HEK293 (cell line): Measurements from ENCODE around the gene HTR2B.

ENCODE experiments used
- CTCF ChIA-PET: fragments of 350-600 bp; formaldehyde crosslinking; extraction: SDS; loops from one replicate; lab custom pipeline; 2021; ENCODE audit warnings: antibody characterized with exemption; lab: Yijun Ruan, JAX
- POLR2A ChIA-PET: fragments of 300-600 bp; formaldehyde crosslinking; extraction: SDS; loops from one replicate; lab custom pipeline; 2020; ENCODE audit warnings: antibody characterized with exemption, inconsistent platforms; lab: Yijun Ruan, JAX
- H3K27ac ChIP-seq: fragments of 200-500 bp; sonication (Bioruptor generic); 2 replicates; pipeline ENCODE4 v1.5.1; 2014; ENCODE audit warnings: low read depth, low read length, control low read depth, inconsistent platforms; ENCODE audit errors: extremely low read depth
- H3K36me3 ChIP-seq, 2 experiments: fragments of 200-500 bp in 1 of 2; sonication (Bioruptor generic) in 1 of 2; 1 replicate in 1 of 2; 2 replicates in 1 of 2; pipeline ENCODE4 v1.5.1; 2014 to 2017; ENCODE audit warnings: inconsistent platforms in 2 of 2, low read length in 2 of 2; ENCODE audit not compliant: control insufficient read depth in 2 of 2, insufficient read depth in 1 of 2
- H3K4me1 ChIP-seq: fragments of 200-500 bp; sonication (Bioruptor generic); 2 replicates; pipeline ENCODE4 v1.5.1; 2014; ENCODE audit warnings: mild to moderate bottlenecking, low read length, inconsistent platforms; ENCODE audit not compliant: control insufficient read depth, insufficient read depth
- H3K4me3 ChIP-seq: 2 replicates; pipeline ENCODE4 v1.5.1; 2011; ENCODE audit warnings: low read depth, mild to moderate bottlenecking, control low read depth, low read length, moderate library complexity
- H3K9me3 ChIP-seq: fragments of 200-500 bp; sonication (Bioruptor generic); 2 replicates; pipeline ENCODE4 v1.5.1; 2014; ENCODE audit warnings: low read depth, low read length, inconsistent platforms; ENCODE audit not compliant: control insufficient read depth, insufficient read depth
- FEZF1 ChIP-seq: fragments of 450-650 bp; formaldehyde crosslinking; IDR thresholded peaks from 2 replicates; pipeline ENCODE4 v1.5.1; 2016; ENCODE audit warnings: missing biosample characterization, missing genetic modification characterization
- KLF1 ChIP-seq: fragments of 450-650 bp; formaldehyde crosslinking; IDR thresholded peaks from 2 replicates; pipeline ENCODE4 v1.5.1; 2016; ENCODE audit warnings: missing biosample characterization, missing genetic modification characterization
- KLF7 ChIP-seq: fragments of 450-650 bp; formaldehyde crosslinking; IDR thresholded peaks from 2 replicates; pipeline ENCODE4 v1.5.1; 2016; ENCODE audit warnings: missing biosample characterization, missing genetic modification characterization, borderline replicate concordance
- KLF9 ChIP-seq: fragments of 450-650 bp; formaldehyde crosslinking; IDR thresholded peaks from 2 replicates; pipeline ENCODE4 v1.5.1; 2016; ENCODE audit warnings: missing biosample characterization, missing genetic modification characterization, low read depth
- PATZ1 ChIP-seq: fragments of 450-650 bp; formaldehyde crosslinking; IDR thresholded peaks from 2 replicates; pipeline ENCODE4 v1.5.1; 2016; ENCODE audit warnings: missing biosample characterization, missing genetic modification characterization
- SALL2 ChIP-seq: fragments of 450-650 bp; formaldehyde crosslinking; IDR thresholded peaks from 2 replicates; pipeline ENCODE4 v1.5.0; 2017; ENCODE audit warnings: missing biosample characterization, mild to moderate bottlenecking, missing genetic modification characterization, borderline replicate concordance
- ZBTB11 ChIP-seq: fragments of 450-650 bp; formaldehyde crosslinking; conservative IDR thresholded peaks from 2 replicates; pipeline ENCODE4 v1.5.1; 2016; ENCODE audit warnings: low read depth, missing biosample characterization, missing genetic modification characterization
- ZBTB17 ChIP-seq: fragments of 450-650 bp; formaldehyde crosslinking; IDR thresholded peaks from 2 replicates; pipeline ENCODE4 v1.5.1; 2016; ENCODE audit warnings: missing biosample characterization, missing genetic modification characterization
- ZBTB20 ChIP-seq: fragments of 450-650 bp; formaldehyde crosslinking; IDR thresholded peaks from 2 replicates; pipeline ENCODE4 v1.5.1; 2016; ENCODE audit warnings: missing biosample characterization, missing genetic modification characterization
- ZBTB49 ChIP-seq: fragments of 450-650 bp; formaldehyde crosslinking; IDR thresholded peaks from 2 replicates; pipeline ENCODE4 v1.5.1; 2016; ENCODE audit warnings: missing biosample characterization, missing genetic modification characterization, low read depth
- ZBTB7A ChIP-seq: fragments of 450-650 bp; formaldehyde crosslinking; IDR thresholded peaks from 2 replicates; pipeline ENCODE4 v1.5.1; 2016; ENCODE audit warnings: low read depth, missing biosample characterization, missing genetic modification characterization
- ZNF112 ChIP-seq: fragments of 450-650 bp; formaldehyde crosslinking; IDR thresholded peaks from 2 replicates; pipeline ENCODE4 v1.5.0; 2017; ENCODE audit warnings: missing biosample characterization, missing genetic modification characterization
- ZNF175 ChIP-seq: fragments of 450-650 bp; formaldehyde crosslinking; IDR thresholded peaks from 2 replicates; pipeline ENCODE4 v1.5.1; 2016; ENCODE audit warnings: missing biosample characterization, missing genetic modification characterization
- ZNF2 ChIP-seq: fragments of 450-650 bp; formaldehyde crosslinking; IDR thresholded peaks from 2 replicates; pipeline ENCODE4 v1.5.1; 2016; ENCODE audit warnings: missing biosample characterization, missing genetic modification characterization
- ZNF248 ChIP-seq: fragments of 450-650 bp; formaldehyde crosslinking; IDR thresholded peaks from 2 replicates; pipeline ENCODE4 v1.5.1; 2017; ENCODE audit warnings: missing biosample characterization, missing genetic modification characterization
- ZNF311 ChIP-seq: fragments of 450-650 bp; formaldehyde crosslinking; IDR thresholded peaks from 2 replicates; pipeline ENCODE4 v1.5.1; 2017; ENCODE audit warnings: missing biosample characterization, missing genetic modification characterization, borderline replicate concordance
- ZNF362 ChIP-seq: fragments of 450-650 bp; formaldehyde crosslinking; IDR thresholded peaks from 2 replicates; pipeline ENCODE4 v1.5.1; 2016; ENCODE audit warnings: missing biosample characterization, missing genetic modification characterization
- ZNF423 ChIP-seq: fragments of 450-650 bp; formaldehyde crosslinking; IDR thresholded peaks from 2 replicates; pipeline ENCODE4 v1.5.1; 2016; ENCODE audit warnings: missing biosample characterization, missing genetic modification characterization
- ZNF510 ChIP-seq: fragments of 450-650 bp; formaldehyde crosslinking; IDR thresholded peaks from 2 replicates; pipeline ENCODE4 v1.5.1; 2018; ENCODE audit warnings: mild to moderate bottlenecking, missing genetic modification characterization, missing biosample characterization; ENCODE audit not compliant: insufficient replicate concordance
- ZNF654 ChIP-seq: fragments of 450-650 bp; formaldehyde crosslinking; IDR thresholded peaks from 2 replicates; pipeline ENCODE4 v1.5.1; 2016; ENCODE audit warnings: low read depth, missing biosample characterization, missing genetic modification characterization
- ZNF701 ChIP-seq: fragments of 450-650 bp; formaldehyde crosslinking; IDR thresholded peaks from 2 replicates; pipeline ENCODE4 v1.5.1; 2016; ENCODE audit warnings: missing biosample characterization, missing genetic modification characterization
- ZNF747 ChIP-seq: fragments of 450-650 bp; formaldehyde crosslinking; IDR thresholded peaks from 2 replicates; pipeline ENCODE4 v1.5.1; 2016; ENCODE audit warnings: missing biosample characterization, missing genetic modification characterization
- ZSCAN16 ChIP-seq: fragments of 450-650 bp; formaldehyde crosslinking; IDR thresholded peaks from 2 replicates; pipeline ENCODE4 v1.5.1; 2016; ENCODE audit warnings: missing biosample characterization, missing genetic modification characterization
- TF ChIP-seq, protein P1 (sequence below): sonication (generic); formaldehyde crosslinking; IDR thresholded peaks from 2 replicates; pipeline ENCODE4 v1.8.1; 2022; ENCODE audit warnings: mild to moderate bottlenecking, moderate library complexity, missing genetic modification reagents

Gene HTR2B

GRCh38 chr2:231117148-231117547 lies 7.7 kb downstream of the HTR2B start:
- Histone ChIP-seq H3K4me3 (no peak overlapping the region), H3K4me1 (peaks cover 22% of the 10 kb centered on the region), H3K36me3 (peaks cover 0 to 7% of the 10 kb centered on the region in 2 experiments; a peak in 1 of 3 replicates), H3K9me3 (no peaks in the 10 kb centered on the region), H3K27ac (no peak overlapping the region)
- ChIA-PET CTCF (no interaction called here), POLR2A (no interaction called here)
- no peak for TF ChIP-seq ZNF112 (tag by site-specific recombination)
- no peak for TF ChIP-seq ZNF311 (tag by site-specific recombination)
- no peak for TF ChIP-seq ZNF175 (tag by site-specific recombination)
- TF ChIP-seq ZNF701 (tag by site-specific recombination), result no peak
- TF ChIP-seq KLF1 (tag by site-specific recombination), result no peak
- no peak for TF ChIP-seq SALL2 (tag by site-specific recombination)
- no peak for TF ChIP-seq ZSCAN16
- TF ChIP-seq PATZ1 (tag by site-specific recombination), result no peak
- TF ChIP-seq ZNF248, result no peak
- TF ChIP-seq, protein P1, sequence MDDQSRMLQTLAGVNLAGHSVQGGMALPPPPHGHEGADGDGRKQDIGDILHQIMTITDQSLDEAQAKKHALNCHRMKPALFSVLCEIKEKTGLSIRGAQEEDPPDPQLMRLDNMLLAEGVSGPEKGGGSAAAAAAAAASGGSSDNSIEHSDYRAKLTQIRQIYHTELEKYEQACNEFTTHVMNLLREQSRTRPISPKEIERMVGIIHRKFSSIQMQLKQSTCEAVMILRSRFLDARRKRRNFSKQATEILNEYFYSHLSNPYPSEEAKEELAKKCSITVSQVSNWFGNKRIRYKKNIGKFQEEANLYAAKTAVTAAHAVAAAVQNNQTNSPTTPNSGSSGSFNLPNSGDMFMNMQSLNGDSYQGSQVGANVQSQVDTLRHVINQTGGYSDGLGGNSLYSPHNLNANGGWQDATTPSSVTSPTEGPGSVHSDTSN (CRISPR knock-in tag), result no peak
- TF ChIP-seq ZNF423 (tag by site-specific recombination), result no peak

- no peak overlapping the region for H3K4me3 ChIP-seq
- CTCF ChIA-PET, result interaction anchor here (0.6 to 0.7 kb wide), 2 partner anchors 37 to 291 kb away, joined by 3 to 4 read pairs; no protein-coding TSS in a partner anchor
- TF ChIP-seq ZBTB20 (tag by site-specific recombination) (no peak), ZBTB11 (no peak), ZBTB49 (tag by site-specific recombination) (no peak), ZBTB17 (tag by site-specific recombination) (no peak), ZNF510 (tag by site-specific recombination) (no peak), FEZF1 (no peak), ZBTB7A (no peak), ZNF2 (tag by site-specific recombination) (no peak), ZNF362 (tag by site-specific recombination) (no peak), KLF7 (tag by site-specific recombination) (no peak), ZNF654 (tag by site-specific recombination) (no peak), KLF9 (tag by site-specific recombination) (no peak), ZNF747 (tag by site-specific recombination) (no peak)
- H3K9me3 ChIP-seq, result no peaks in the 10 kb centered on the region
- no peak overlapping the region for H3K27ac ChIP-seq
- peaks cover 7 to 13% of the 10 kb centered on the region in 2 experiments; a peak in 2 of 3 replicates for H3K36me3 ChIP-seq
- POLR2A ChIA-PET, result no interaction called here
- H3K4me1 ChIP-seq, result peaks cover 22% of the 10 kb centered on the region
These were observed 9.2 kb downstream of the HTR2B start for GRCh38 chr2:231115651-231116050.
